Umbilical cord (tissue), 2 donors: ENCODE data around the gene ARRB1. TPM values are rescaled to one million over a fixed set of nuclear protein-coding genes. Genes with fewer than 3 reads are reported as not detected.
A peak's percentile ranks its signal among the peaks of the same experiment; 100 is the strongest.
"Not testable (repeated sequence)": the region's sequence is repeated elsewhere in the genome, so short reads cannot be mapped to it uniquely, and the experiment has no call there.

Source experiments
- DNase-seq: peaks from one replicate; pipeline ENCODE4 v3.0.0-alpha.2; 2015; ENCODE audit warnings: low spot score
- total RNA-seq: library from RNA; depleted of rRNA; stranded (reverse); fragments of >200 nt; gene quantifications from one replicate; pipeline ENCODE4 v1.2.3, GENCODE V29; 2014; ENCODE audit warnings: low replicate concordance; ENCODE audit not compliant: insufficient read depth

ARRB1 gene
- total RNA-seq, 1 donor from 2014 or later = 7.5 TPM

DNA sequence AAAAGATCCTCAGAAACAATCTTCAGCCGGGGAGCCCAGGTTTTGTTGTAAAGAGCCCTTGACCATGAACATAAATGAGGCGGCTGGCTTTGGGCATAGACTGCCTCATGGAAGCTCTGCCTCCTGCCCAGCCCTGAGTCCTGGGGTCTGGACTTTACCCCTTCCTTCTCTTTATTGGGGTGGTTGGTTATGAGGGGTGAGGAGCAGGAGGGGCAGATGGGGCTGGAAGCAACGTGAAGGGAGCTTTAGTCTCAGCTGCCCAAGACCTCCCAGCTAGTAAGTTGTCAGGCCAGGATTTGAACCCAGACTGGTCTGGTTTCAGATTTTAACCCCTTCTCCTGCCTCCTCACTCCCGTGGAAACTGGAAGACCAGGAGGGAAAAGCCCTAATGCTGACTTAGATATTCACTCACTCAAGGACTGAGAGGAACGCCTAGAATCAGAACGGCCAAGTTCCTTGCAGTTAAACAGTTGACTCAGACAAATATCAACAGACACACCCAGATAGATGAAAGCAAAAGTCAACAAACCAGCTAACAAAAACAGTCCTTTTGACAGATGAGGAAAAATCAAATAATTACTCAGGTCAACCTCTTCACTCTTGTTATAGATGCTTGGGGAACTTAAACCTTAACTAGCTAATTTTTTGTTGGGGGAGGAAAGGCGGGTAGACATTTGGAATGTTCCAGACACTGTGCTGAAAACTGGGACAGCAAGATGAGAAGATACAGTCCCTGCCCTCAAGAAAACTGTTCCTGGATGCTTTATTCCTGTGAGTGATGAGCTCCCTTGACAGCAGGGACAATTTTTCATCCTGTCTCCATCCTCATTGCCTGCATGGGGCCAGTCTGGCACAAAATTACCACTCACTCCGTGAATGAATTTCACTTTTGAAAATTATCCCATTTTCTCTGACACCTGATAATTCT is 20.8 kb upstream of the ARRB1 start:
- peak; percentile 55 for DNase-seq

DNA sequence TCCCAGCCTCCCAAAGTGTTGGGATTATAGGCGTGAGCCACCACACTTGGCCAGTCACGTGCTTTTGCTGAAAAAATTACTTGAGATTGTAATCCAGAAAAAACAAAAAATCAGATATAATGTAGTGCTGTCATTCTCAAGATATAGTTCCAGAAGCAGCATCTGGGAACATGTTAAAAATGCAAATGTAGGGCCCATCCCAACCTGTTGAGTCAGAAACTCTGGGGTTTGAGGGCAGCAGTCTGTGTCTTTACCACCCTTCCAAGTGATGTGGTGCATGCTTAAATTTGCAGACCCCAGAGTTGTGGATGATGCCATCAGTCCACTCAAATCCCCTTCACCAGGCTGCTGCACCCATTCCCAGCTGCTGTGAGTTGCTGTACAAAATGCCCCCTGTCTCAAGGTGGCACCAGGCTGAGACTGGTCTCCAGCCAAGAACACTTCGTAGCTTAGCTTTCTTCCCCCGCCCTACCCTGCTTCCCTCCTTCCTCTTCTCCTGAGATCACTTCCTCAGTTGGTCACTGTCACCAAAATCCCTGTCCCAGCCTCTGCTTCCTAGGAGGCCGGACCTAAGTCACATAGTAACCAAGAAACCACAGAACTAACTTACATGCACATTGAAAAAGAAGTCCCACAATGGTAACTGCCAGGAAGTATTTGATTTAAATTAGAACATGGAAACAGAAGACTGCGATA is 18.2 kb upstream of the ARRB1 start:
- DNase-seq = no peak

DNA sequence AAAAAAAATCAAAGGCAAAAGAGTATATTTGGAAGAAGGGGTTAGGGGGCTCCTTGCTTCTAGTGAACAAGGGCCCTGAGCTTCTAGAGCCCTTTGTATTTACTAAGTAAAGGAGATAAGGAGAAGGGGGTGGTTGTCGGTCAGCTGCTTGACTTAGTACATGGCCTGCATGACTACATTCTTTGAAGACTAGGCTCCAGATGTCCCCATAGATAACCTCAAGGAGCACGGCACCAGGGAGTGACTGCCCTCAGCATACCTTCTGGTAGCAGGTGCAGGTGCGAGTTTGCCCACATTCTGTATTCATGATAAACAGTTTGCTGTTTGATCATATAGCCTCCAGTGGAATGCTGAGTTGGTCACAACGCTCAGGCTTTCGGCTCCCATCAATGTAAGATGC is 15.4 kb upstream of the ARRB1 start:
- DNase-seq = not testable (repeated sequence)

DNA sequence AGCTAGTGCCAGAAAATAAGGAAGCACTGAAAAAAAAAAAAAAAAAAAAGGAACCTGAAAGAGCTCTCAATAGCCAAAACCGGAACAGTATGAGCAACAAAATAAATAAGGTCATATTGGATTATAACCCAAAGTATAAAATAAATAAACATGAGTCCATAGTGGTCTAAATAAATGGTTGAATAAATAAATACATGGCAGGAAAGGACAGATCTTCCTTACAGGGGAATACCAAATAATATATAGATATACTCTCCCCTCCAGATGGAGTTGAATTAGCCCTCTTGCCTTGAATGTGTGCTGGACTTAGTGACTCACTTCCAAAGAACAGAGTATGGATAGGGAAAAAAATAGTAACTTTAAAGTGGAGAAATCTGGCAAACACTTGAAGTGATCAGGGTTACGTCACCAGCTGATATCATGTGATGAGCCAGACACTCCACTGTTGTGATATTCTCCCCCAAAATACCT is 14.3 kb upstream of the ARRB1 start:
- peak; percentile 48 for DNase-seq

DNA sequence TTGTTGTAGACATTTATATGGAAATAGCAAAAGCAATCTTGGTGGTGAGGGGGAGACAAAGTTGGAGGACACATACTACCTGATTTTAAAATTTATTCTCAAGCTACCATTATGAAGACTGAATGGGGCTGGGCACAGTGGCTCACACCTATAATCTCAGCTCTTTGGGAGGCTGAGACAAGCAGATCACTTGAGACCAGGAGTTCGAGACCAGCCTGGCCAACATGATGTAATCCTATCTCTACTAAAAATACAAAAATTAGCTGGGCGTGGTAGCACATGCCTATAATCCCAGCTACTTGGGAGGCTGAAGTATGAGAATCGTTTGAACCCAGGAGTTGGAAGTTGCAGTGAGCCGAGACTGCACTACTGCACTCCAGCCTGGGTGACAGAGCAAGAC is 10.8 kb upstream of the ARRB1 start:
- DNase-seq = not testable (repeated sequence)

DNA sequence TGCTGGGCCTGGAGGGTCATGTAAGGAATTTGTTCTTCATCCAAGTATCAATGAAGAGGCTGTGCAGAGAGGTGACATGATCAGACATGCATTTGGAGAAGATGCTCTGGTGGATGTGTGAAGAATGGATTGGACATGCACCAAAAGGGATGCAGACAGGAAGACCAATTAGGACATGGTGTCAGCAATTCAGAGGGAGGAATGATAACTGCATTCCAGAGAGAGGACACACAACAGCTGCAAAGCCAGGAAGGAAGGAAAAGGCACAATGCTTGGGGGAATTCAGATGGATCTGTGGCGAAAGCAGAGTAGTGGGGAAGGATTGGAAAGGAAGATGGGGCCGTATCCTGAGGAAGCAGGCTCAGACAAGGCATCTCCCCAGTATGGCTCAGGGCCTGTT is 5.2 kb upstream of the ARRB1 start:
- no peak for DNase-seq

DNA sequence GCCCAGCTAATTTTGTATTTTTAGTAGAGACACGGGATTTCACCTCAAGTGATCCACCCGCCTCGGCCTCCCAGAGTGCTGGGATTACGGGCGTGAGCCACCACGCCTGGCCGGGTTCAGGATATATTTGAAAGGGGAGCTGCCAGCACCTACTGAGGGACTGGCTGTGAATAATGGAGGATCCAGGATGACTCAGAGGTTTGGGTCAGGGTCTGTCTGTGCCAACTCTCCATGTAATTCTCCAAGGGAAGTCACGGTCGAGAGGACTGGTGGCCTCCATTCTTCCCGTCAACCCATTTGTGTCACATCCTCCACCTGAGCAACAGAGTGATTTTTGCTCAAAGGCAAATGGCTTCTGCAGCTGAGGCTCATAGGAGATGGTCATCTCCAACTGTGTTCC is 3.6 kb upstream of the ARRB1 start:
- DNase-seq = no peak

DNA sequence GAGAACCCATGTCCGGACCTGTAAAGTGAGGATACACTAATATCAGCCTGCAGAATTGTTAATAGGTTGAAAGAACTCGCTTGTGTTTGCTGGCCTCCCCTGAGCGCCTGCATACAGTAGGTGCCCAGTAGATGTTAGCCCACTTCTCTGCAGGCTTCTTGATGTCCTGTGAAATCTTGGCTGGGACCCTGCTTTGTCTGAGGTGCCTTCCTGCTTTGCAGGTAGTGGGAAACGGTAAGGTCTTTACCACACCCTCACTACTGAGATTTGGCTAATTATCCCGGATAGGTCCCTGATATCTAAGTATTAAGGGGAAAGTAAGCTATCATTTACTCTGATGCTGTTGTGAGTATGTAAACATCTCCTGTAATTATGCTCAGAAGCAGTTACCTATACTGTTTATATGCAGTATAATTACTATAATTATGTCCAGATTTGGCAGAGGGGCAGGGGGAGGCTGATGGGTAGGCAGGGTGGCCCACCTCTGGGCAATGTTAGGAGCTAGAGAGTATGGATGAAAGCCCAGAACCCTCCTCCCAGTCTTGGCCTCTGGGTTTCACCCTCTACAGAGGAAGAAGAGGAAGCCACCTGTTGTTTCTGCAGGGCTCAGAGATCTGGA is 1.2 kb upstream of the ARRB1 start:
- DNase-seq = no peak

DNA sequence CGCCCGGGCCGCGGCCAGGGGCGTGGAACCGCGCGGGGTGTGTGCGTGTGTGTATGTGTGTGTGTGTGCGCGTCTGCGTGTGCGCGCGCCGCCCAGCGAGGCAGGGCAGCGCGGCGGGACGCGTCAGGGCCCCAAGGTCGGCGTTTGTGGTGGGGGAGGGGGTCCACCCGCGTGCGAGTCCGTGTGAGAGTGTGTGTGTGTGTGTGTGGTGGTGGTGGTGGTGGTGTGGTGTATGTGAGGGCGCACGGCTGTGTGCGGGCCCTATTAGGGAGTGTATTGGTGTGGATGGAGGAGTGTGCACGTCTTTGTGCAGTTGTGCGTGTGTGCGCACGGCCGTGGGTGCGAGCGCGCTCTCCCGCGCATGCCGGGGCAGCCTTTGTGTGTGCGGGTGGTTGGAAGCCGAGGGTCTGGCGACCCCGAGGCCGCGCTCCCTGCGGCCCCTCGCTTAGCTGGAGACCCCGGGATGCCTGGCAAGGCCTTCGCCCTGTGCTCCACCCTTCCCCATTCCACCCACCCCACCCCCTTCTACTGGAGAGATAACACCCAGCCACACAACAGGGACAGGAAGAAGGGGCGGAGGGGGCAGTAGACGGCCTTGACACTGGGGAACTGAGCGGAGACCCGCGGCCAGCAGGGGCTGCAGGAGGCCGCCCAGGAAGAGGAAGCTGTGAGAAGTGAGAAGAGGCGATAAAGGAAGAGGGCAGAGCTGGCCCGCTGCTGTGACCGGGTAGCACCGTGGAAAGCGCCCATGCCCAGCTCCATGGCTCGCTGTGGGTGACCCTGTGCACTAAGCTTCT is 528 bp upstream of the ARRB1 start:
- DNase-seq = peak; percentile 68

DNA sequence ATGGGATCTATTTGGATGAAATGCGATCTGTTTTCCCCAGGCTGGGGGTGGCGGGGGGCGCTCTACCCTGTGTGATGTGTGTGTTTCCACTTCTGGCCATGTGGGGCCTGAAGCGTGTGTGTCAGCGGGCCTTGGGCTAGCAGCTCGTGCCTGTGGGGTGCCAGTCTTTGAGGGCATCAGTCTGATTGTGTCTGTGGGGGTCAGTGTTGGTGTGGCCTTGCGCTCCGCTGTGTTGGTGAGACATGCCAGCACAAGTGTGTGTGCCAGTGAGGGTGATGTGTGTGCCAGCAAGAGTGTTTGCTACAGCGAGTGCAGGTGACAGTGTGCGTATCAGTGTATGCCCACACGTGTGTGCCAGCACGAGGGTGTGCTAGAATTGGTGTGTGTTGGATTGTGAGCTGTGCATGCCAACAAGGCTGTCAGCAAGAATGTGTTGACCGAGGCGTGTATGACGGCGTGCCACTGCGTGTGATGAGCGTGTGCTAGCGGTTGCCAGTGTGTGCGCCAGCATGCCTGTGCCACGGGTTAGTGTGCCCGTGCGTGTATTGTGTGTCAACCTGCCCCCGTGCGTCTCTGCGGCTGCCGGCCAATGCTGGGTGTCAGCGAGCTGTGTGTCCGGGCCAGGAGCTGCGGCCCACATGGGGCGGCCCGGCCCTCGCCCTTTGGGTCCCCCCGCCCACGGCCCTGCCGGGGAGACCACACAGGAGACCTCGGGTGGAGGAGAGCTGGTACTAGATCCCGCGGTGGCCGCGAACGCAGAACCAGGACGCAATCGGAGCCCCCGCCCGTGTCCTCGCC is 519 bp downstream of the ARRB1 start:
- no peak for DNase-seq

DNA sequence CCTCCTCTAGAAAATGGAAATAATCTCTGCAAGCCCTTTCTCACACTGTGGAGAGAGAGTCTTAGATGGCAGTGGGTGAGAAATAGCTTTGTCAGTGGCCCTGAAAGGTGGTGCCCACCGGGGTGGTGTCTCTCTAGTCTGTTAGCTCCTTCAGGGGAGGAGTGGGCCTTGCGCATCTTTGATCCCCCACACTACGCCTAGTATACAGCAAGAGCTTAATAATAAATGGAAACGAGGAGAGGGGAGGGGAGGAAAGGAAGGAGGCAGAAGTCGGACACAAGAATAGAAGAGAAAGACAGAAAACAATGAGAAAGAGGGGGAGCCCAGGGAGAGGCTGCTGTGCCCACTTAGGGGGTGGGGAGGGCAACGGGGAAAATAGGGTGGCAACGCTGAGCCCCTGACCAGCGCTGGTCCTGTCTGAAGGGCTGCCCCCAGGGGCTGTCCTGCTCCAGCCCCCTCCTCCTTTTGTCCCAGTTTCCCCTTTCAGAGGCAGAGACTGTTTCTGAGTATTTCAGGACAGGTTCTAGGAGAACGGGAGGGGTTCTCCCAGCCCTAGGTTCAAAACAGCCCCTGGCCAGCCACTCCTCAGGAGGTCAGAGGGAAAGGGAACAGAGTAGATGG is 1.2 kb downstream of the ARRB1 start:
- no peak for DNase-seq

DNA sequence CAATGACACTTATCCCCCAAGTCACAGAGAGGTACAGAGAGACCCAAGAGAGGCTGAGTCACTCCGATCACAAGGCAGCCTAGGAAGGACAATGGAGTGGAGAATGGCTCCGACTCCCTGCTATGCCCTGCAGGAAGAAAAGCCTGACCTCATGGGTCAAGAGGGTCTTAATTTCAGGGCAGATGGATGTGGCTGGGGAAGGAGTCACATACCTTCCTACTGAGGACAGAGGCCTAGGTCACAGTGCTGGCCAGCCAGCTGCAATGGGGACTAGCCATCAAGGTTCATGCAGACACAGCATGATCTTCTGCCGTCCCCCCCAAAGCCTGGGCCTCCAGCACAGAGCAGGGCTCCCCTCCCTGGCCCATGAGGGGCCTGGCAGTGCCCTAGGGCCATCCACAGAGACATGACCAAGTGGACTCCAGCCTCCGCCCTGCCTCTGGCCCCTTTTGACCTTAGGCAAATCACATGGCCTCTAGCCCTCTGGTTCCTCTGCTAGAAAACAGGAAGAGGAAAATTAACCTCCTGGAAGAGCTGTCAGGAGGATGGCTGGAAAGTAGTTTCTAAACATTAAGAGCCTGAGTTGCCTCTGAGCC is 1.8 kb downstream of the ARRB1 start:
- no peak for DNase-seq

DNA sequence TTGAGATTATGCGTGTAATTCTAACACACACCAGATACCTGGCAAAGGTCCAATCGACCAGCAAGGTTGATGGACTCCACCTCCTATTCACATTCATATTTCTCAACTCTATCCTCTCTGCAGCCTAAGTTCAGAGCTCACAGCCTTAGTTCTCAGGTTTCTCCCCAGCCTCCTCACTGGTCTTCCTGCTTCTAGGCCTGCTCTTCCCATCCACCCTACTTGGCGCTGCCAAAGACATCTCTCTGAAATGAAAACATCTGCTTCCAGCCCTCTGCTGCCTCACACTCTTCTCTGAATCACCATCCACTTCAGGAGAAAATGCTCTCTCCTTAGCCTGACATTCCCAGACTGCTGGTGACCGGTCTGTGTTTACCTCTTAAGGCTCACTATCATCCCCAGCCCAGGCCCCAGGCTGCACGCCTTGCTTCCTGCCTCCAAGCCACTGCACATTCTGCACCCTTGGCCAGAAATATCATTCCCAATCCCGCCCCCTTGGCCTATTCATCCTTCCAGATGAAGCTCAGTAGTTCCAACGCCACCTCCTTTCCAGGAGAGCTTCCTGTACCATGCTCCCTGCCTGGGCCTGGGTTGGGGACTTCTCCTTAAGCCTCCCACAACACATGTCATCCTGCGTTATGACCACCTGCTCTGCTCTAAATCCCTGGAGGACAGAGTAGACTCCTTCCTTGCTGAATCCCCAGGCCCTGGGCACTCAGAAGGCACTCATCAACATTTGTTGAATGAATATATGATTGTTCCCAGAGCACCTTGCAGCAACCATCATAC is 3.5 kb downstream of the ARRB1 start:
- peak; percentile 87 for DNase-seq

DNA sequence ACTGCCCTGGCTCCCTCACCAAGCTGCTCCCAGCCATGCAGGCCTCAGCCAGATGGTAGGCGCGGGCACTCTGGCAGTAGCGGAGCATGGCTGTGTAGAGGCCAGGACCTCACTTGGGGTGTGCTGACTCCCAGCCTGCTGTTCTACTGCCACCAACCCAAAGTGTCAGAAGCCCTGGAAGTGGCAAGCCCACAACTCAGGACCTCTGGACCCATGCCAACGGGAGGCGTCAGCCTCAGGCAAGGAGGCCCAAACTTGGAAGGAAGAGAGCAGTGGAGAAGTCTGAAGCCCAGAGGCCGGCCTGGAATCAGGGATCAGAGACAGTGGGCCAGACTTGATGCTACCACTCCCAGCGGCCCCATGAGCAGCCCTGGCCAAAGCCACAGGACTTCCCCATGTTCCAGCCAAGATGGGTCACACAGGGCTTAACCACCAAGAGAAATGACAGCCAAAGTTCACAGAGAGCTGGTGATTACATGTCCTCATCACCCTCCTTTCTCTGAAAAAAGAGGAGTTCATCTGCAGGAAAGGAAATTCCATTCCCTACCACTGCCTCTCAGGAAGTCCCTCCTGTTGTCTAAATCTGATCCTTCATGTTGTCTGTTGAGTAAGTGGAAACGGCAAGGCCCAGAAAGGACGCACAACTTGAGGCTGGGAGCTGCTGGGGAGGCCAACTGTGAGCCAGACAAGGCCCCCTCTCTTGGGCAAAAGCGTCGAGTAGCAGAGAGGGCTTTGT is 4.4 kb downstream of the ARRB1 start:
- no peak for DNase-seq

DNA sequence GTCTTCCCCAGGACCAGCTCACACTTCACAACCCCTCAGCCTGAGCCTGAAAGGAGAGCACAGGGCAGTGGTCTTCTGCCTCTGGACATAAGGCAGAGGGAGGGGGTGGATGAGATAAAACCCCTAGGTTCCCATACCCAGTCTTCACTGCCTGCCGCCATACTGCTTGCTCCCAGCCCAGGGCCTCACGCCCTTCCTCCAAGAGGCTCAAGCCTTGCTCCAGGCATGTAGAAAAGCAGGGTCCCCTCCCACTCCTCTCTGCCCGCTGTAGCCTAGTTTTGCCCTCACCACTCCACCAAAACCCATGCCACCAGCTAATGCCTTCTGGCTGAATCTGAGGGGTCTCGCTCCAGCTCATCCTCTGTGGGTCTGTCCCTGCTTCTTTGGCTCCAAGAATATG is 5.2 kb downstream of the ARRB1 start:
- no peak for DNase-seq

DNA sequence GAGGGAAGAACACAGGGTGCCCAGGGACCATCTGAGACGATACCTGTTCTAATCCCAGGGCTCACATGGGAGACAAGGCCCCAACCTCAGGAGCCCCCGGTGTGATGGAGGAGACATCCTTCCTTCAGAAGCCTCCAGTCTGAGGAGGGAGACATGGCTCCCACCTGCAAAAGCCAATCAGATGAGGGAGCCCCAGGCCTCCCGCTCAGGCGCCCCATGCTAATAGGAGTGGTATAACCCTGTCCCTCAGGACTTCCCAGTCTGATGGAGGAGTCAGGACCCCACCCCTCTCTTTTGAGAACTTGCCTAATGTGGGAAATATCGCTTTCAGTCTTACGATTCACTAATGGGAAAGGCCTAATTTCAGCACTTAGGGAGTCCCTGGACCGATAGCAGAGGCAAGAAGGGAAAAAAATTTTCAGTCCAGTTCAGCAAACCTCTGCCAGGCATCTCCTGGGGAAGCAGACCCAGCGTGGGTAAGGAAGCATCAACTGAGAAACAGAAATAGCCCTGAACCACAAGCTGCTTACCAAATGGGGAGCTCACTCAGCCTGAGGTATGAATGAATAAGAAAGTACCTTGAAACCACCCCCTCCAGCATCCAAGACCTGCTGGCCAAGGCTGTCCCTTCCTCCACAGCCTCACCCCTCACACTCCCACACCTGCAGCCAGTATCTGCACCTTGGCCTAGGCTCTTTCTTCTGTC is 5.9 kb downstream of the ARRB1 start:
- no peak for DNase-seq

DNA sequence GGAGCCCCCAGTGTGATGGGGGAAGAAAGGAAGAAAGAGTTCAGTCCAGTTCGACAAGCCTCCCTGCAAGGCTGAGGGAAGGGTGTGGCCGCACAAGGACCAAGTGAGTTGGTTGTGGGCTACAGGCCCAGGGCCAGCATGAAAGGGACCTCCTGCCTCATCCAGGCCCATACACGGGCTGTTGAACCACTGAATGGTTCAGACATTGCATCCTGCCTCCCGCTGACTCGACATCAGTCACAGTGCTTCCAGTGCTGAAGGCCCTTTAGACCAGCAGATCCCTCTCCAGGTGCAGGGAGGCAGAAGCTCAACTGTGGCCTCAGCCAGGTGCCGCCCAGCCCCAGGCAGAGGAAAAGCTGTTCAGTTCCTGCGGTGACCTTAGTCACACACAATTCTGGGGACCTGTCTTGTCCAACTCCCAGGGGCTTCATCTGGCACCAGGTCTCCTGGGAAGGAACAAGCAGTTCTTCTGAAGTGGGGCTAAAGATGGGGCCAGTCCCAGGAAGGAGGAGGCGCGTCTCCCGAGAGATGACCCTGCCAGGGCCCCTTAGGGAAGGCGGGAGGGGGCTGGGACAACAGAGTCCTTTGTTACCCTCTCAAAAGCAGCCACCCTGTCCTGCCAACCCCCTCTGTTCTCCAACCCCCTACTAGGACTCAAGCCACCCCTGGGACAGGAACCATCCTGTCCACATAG is 6.6 kb downstream of the ARRB1 start:
- DNase-seq = no peak
